ENCODE results near the gene EML2. TPM values are rescaled to one million over a fixed set of nuclear protein-coding genes. Genes with fewer than 3 reads are reported as not detected.
"Not testable (repeated sequence)": the region's sequence is repeated elsewhere in the genome, so short reads cannot be mapped to it uniquely, and the experiment has no call there.

Gene EML2
- total RNA-seq, 1 donor from 2014 or later: 36.9 TPM

DNA sequence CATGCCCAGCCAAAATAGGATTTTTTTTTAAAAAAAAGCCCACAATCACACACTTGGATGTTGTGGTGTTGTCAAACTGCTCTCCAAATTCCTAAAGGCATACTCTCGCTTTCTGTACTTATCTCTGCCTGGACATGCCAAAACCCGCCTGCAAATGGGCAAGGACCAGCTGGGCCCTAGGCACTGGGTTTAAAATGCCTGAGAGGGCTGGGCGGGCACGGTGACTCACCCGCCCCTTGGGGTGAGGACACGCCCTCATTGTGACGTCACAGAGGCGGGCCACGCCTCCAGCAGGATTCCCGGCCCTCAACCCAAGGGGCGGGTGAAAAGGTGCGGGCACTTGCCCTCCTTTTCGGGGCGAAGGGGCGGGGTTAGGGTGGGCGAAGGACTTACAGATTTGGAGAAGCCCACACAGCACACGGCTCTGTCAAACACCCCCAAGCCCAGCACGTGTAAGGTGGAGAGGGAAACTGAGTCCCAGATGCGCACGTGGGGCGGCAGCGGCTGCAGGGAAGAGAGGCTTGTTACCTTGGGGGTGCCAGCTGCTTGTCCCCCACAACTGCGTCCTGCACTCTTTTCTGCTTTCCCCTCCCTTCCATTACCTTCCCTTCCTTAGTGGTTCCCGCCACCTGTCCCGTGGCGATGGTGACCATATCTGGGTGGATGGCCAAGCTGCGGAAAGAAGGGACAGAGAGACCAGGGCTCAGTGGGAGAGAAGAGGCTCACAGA lies 6.6 kb downstream of the EML2 start:
- no peak overlapping the region for H3K4me3 Mint-ChIP-seq
- TF ChIP-seq, protein P1, sequence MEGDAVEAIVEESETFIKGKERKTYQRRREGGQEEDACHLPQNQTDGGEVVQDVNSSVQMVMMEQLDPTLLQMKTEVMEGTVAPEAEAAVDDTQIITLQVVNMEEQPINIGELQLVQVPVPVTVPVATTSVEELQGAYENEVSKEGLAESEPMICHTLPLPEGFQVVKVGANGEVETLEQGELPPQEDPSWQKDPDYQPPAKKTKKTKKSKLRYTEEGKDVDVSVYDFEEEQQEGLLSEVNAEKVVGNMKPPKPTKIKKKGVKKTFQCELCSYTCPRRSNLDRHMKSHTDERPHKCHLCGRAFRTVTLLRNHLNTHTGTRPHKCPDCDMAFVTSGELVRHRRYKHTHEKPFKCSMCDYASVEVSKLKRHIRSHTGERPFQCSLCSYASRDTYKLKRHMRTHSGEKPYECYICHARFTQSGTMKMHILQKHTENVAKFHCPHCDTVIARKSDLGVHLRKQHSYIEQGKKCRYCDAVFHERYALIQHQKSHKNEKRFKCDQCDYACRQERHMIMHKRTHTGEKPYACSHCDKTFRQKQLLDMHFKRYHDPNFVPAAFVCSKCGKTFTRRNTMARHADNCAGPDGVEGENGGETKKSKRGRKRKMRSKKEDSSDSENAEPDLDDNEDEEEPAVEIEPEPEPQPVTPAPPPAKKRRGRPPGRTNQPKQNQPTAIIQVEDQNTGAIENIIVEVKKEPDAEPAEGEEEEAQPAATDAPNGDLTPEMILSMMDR (IDR thresholded peaks at IDR 0.05; ENCODE audit: unreplicated experiment): no peak
- H3K9me3 Mint-ChIP-seq: no peaks in the 10 kb centered on the region
- H3K4me1 Mint-ChIP-seq: peaks cover 4% of the 10 kb centered on the region
- peaks cover 8% of the 10 kb centered on the region for H3K36me3 Mint-ChIP-seq
- DNase-seq (ENCODE audit: low spot score in 2 of 2, unreplicated experiment in 2 of 2): peak; percentile 57 to 84
- peak overlapping the region; percentile 91 for H3K27ac Mint-ChIP-seq
- H3K27me3 Mint-ChIP-seq (ENCODE audit: low read depth): no peaks in the 10 kb centered on the region

GRCh38 chr19:45630463-45630862 lies 8.7 kb downstream of the EML2 start:
- no peak overlapping the region for H3K4me3 Mint-ChIP-seq
- H3K27me3 Mint-ChIP-seq (ENCODE audit: low read depth): no peaks in the 10 kb centered on the region
- no peaks in the 10 kb centered on the region for H3K9me3 Mint-ChIP-seq
- peaks cover 15% of the 10 kb centered on the region for H3K36me3 Mint-ChIP-seq
- TF ChIP-seq, protein P1 (IDR thresholded peaks at IDR 0.05; ENCODE audit: unreplicated experiment): no peak
- DNase-seq (ENCODE audit: low spot score in 2 of 2, unreplicated experiment in 2 of 2): no peak
- peaks cover 4% of the 10 kb centered on the region for H3K4me1 Mint-ChIP-seq
- H3K27ac Mint-ChIP-seq: no peak overlapping the region

DNA sequence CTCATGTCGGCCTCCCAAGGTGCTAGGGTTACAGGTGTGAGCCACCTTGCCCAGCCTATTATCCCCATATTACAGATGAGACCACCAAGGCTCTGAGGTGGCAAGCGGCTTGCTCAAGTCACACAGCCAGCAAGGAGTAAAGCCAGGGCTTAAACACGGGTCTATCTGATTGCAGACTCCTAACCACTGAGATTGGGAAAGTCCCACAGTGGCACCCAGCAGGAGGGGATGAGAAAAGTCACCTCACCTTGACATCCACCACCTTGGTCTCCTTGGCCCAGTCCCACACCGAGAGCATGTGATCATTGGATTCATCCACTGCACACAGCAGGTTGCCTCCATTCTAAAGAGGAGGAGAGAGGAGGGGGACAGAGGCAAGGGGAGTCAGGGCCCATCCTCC lies 9.5 kb downstream of the EML2 start:
- H3K27me3 Mint-ChIP-seq (ENCODE audit: low read depth): no peaks in the 10 kb centered on the region
- TF ChIP-seq, protein P1 (IDR thresholded peaks at IDR 0.05; ENCODE audit: unreplicated experiment): no peak
- no peak overlapping the region for H3K4me3 Mint-ChIP-seq
- no peak for DNase-seq (ENCODE audit: low spot score in 2 of 2, unreplicated experiment in 2 of 2)
- H3K4me1 Mint-ChIP-seq: peaks cover 4% of the 10 kb centered on the region
- H3K9me3 Mint-ChIP-seq: no peaks in the 10 kb centered on the region
- no peak overlapping the region for H3K27ac Mint-ChIP-seq
- H3K36me3 Mint-ChIP-seq: peaks cover 16% of the 10 kb centered on the region

DNA sequence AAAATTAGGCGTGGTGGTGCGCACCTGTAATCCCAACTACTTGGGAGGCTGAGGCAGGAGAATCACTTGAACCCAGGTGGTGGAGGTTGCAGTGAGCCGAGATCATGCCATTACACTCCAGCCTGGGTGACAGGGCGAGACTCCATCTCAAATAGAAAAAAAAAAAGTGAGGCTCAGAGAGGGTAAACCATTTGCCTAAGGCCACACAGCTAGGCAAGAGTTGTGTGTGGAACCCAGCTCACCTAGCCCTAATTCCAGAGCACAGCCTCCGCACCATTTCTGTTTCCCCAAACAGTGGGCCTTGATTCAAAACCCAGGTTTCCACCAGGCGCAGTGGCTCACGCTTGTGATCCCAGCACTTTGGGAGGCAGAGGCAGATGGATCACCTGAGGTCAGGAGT lies 11.0 kb downstream of the EML2 start:
- H3K4me3 Mint-ChIP-seq; H3K4me1 Mint-ChIP-seq; H3K27ac Mint-ChIP-seq; DNase-seq (ENCODE audit: low spot score in 2 of 2, unreplicated experiment in 2 of 2); H3K27me3 Mint-ChIP-seq (ENCODE audit: low read depth); H3K9me3 Mint-ChIP-seq: not testable (repeated sequence)
- peaks cover 20% of the 10 kb centered on the region for H3K36me3 Mint-ChIP-seq

DNA sequence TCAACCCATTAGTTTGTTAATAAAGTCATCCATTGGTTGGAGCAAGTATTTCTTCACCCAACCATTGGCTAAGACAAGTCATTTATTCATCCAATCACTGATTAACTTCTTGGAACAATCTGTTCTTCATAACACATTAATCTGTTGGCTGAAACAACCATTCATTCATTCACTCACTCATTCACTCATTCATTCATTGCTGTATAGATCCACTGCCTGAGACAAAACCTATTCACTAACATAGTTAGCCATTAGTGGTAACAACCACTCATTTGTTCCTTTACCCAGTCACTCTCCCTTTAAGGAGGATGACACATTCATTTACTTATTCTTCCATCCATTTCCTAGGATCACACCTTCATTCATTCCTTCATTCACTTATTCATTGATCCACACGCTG lies 15.2 kb downstream of the EML2 start:
- Mint-ChIP-seq H3K27me3 (ENCODE audit: low read depth) (no peaks in the 10 kb centered on the region), H3K9me3 (no peaks in the 10 kb centered on the region), H3K36me3 (peaks cover 29% of the 10 kb centered on the region), H3K4me3 (no peak overlapping the region), H3K4me1 (no peaks in the 10 kb centered on the region), H3K27ac (no peak overlapping the region)
- TF ChIP-seq, protein P1 (IDR thresholded peaks at IDR 0.05; ENCODE audit: unreplicated experiment): no peak
- no peak for DNase-seq (ENCODE audit: low spot score in 2 of 2, unreplicated experiment in 2 of 2)

GRCh38 chr19:45621976-45622503 lies 17.2 kb downstream of the EML2 start:
- TF ChIP-seq, protein P1 (IDR thresholded peaks at IDR 0.05; ENCODE audit: unreplicated experiment): no peak
- Mint-ChIP-seq H3K27ac (no peak overlapping the region), H3K36me3 (peaks cover 28% of the 10 kb centered on the region), H3K4me3 (no peak overlapping the region), H3K27me3 (ENCODE audit: low read depth) (no peaks in the 10 kb centered on the region), H3K4me1 (no peaks in the 10 kb centered on the region), H3K9me3 (no peaks in the 10 kb centered on the region)
- DNase-seq (ENCODE audit: low spot score in 2 of 2, unreplicated experiment in 2 of 2): no peak

Data from mesothelial cell of epicardium (in vitro differentiated cells).